ENCODE measurements around the gene CROCC2. TPM values are rescaled to one million over a fixed set of nuclear protein-coding genes. Genes with fewer than 3 reads are reported as not detected.

Gene CROCC2
- total RNA-seq, 1 donor from 2014 or later: not detected

DNA sequence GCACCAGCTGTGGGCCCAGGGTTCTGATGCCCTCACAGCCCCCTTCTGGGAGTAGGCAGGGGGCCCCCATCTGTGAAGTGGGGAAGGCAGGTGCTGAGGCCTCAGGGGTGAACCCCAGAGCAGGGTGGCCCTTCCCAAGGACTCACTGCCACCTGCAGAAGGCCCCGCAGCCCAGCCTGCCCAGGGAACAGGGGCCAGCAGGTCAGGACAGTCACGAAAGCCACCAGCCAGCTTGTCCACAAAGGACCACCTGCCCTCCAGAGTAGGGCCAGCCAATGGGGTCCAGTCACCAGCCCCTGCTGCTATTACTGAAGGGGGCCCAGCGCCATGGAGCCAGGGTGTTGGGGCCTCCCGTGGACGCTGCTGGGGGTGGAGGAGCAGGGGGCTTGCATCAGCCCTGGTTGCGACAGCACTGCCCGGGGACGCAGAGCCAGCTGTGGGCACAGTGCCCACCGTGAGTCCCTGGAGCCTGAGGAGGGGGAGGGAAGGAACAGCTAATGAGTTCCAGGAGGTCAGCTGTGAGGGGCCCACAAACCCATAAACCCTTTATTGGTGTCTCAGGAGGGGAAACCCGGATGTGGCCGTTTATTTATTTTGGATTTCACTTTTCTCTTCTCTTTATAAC, 80.8 kb downstream of the CROCC2 start:
- no peak for DNase-seq (ENCODE audit: low read depth)
- no peak overlapping the region for H3K4me3 ChIP-seq (ENCODE audit: low read depth, low read length)
- TF ChIP-seq, protein P1, sequence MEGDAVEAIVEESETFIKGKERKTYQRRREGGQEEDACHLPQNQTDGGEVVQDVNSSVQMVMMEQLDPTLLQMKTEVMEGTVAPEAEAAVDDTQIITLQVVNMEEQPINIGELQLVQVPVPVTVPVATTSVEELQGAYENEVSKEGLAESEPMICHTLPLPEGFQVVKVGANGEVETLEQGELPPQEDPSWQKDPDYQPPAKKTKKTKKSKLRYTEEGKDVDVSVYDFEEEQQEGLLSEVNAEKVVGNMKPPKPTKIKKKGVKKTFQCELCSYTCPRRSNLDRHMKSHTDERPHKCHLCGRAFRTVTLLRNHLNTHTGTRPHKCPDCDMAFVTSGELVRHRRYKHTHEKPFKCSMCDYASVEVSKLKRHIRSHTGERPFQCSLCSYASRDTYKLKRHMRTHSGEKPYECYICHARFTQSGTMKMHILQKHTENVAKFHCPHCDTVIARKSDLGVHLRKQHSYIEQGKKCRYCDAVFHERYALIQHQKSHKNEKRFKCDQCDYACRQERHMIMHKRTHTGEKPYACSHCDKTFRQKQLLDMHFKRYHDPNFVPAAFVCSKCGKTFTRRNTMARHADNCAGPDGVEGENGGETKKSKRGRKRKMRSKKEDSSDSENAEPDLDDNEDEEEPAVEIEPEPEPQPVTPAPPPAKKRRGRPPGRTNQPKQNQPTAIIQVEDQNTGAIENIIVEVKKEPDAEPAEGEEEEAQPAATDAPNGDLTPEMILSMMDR (conservative IDR thresholded peaks at IDR 0.05; ENCODE audit: low read depth, low read length): no peak

DNA sequence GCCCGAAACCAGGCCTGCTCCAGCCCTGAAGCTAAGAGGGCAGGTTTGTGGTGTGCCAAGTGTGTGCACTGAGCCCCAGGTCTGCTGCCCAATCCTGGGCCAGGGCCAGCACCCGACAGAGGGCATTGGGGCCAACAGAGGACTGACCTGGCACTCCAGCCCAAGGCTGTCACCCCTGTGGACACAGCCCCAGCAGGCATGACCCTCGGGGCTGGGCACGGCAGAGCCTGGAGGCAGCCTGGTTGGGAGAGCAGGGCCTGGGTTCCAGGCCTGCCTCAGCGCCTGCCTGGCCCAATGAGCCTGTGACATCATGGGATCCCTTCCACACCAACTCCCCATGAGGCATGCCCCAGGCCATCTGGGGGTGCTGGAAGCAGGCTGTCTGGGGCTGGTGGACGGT, 81.5 kb downstream of the CROCC2 start:
- H3K4me3 ChIP-seq (ENCODE audit: low read depth, low read length): no peak overlapping the region
- no peak for DNase-seq (ENCODE audit: low read depth)
- TF ChIP-seq, protein P1 (conservative IDR thresholded peaks at IDR 0.05; ENCODE audit: low read depth, low read length): no peak

DNA sequence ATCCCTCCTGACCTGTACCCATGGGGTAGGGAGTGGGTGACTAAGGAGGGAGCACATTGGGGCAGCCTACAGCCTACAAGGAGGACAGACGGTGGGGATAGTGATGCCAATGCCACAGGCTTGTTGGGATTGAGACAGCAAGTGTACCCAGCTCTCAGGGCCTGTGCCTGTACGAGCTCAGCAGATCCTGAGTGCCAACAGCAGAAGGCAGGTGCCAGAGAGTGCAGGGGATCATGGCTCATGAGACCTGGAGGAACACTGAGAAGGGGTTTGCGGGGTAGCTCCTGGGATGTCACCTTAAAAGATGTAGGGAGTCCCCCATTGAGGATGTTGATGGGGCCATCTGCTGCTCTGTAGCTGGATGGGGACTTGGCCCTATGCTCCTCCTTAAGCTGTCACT, 82.0 kb downstream of the CROCC2 start:
- TF ChIP-seq, protein P1 (conservative IDR thresholded peaks at IDR 0.05; ENCODE audit: low read depth, low read length): no peak
- no peak for DNase-seq (ENCODE audit: low read depth)

DNA sequence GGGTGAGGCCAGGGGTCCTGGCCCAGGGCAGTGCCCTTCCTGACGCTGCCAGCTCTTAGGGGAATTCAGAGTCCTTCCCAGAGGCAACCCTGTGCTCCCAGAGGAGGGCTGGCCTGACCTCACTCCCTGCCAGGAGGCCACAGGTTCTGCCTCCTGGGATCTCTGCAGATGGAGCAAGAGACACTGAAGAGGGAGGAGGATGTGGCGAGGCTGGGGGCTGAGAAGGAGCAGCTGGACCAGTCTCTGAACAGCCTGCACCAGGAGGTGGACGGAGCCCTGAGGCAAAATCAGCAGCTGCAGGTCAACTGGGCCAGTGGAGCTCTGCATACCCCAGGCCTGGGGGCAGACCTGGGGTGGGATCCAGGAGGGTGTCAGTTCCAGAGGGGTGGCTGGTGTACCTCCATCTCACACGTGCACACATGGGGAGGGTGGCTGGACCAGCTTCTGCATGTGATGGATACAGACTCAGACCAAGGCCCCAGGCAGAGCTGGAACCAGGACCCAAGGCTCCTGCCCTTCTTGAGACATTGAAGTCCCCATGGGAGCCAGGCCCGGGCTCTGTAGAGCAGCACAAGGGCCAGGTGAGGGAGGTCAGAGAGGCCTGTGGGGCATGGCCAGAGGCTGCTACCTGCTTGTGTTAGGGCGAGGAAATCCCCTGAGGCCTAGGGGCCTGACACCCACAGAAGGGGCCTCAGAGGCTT, 82.6 kb downstream of the CROCC2 start:
- DNase-seq (ENCODE audit: low read depth): no peak

More for the DNA sequence above, 82.0 kb downstream of the CROCC2 start:
- H3K4me3 ChIP-seq (ENCODE audit: low read depth, low read length): no peak overlapping the region

DNA sequence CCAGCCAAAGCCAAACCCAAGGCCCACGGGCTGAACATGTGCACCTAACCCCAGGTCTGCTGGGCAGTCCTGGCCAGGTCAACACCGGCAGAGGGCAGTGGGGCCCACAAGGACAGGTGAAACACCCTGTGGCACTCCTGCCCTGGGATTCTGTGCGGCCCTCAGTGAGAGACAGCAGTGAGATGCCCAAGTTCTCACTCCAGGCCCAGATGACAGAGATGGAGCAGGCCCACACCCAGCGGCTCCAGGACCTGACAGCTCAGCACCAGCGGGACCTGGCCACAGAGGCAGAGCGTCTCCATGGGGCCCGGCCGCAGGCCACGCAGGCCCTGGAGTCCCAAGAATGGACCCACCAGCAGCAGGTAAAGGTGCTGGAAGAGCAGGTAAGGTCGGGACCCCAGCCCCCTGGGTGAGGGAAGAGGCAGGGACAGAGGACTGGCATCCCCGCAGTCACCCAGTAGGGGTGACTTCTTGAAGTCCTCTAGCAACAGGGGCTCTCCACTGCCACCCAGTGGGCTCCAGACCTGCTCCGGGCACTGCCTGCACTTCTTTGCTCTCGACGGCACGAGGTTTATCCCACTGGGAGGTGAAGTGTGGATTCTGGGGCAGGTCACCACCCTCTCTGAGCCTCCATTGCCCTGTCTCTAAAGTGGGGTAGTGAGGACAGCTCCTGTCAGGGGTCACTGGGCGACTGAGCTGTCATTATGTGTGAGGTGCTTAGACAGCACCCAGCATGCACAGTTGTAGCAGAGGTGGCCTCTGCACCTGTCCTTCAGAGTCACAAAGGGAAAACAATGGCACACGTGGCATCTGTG, 83.5 kb downstream of the CROCC2 start:
- TF ChIP-seq, protein P1 (conservative IDR thresholded peaks at IDR 0.05; ENCODE audit: low read depth, low read length): peak; percentile 52
- H3K4me3 ChIP-seq (ENCODE audit: low read depth, low read length): no peak overlapping the region
- no peak for DNase-seq (ENCODE audit: low read depth)

More for the DNA sequence above, 82.6 kb downstream of the CROCC2 start:
- TF ChIP-seq, protein P1 (conservative IDR thresholded peaks at IDR 0.05; ENCODE audit: low read depth, low read length): no peak
- H3K4me3 ChIP-seq (ENCODE audit: low read depth, low read length): no peak overlapping the region

DNA sequence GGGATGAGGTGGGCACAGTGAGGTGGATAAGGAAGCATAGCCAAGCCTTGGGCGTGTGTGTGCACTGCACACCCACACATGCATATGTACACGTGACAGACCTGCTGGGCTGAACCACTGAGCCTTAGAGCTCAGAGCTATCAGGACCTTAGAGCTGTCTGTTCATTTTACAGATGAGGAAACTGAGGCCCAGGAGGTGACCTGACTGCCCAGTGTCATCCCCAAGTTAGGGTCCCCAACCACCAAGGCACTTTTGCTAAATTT, 84.1 kb downstream of the CROCC2 start:
- DNase-seq (ENCODE audit: low read depth): no peak
- H3K4me3 ChIP-seq (ENCODE audit: low read depth, low read length): no peak overlapping the region
- TF ChIP-seq, protein P1 (conservative IDR thresholded peaks at IDR 0.05; ENCODE audit: low read depth, low read length): no peak
